ENCODE measurements around the gene EXOC6B.

The EXOC6B gene

GRCh38 chr2:72134997-72135800, 690.6 kb downstream of the EXOC6B start:
- DNase-seq (ENCODE audit: low read depth), result no peak

- DNase-seq (ENCODE audit: low read depth), result no peak
Observed at GRCh38 chr2:72134408-72134996, 691.3 kb downstream of the EXOC6B start.

GRCh38 chr2:72133721-72134407, 692.0 kb downstream of the EXOC6B start:
- DNase-seq (ENCODE audit: low read depth), result no peak

GRCh38 chr2:72132981-72133720, 692.7 kb downstream of the EXOC6B start:
- DNase-seq (ENCODE audit: low read depth), result no peak

- DNase-seq (ENCODE audit: low read depth), result no peak
Observed at GRCh38 chr2:72131916-72132841, 693.7 kb downstream of the EXOC6B start.

- DNase-seq (ENCODE audit: low read depth), result no peak
Observed at GRCh38 chr2:72131371-72131891, 694.4 kb downstream of the EXOC6B start.

GRCh38 chr2:72130659-72131360, 695.0 kb downstream of the EXOC6B start:
- DNase-seq (ENCODE audit: low read depth), result no peak

GRCh38 chr2:72129681-72130340, 696.0 kb downstream of the EXOC6B start:
- DNase-seq (ENCODE audit: low read depth), result no peak

- no peak for DNase-seq (ENCODE audit: low read depth)
Observed at GRCh38 chr2:72128843-72129227, 697.0 kb downstream of the EXOC6B start.

- no peak for DNase-seq (ENCODE audit: low read depth)
Observed at GRCh38 chr2:72128059-72128842, 697.6 kb downstream of the EXOC6B start.

- DNase-seq (ENCODE audit: low read depth), result no peak
Observed at GRCh38 chr2:72127401-72128058, 698.3 kb downstream of the EXOC6B start.

- DNase-seq (ENCODE audit: low read depth), result no peak
Observed at GRCh38 chr2:72126186-72127100, 699.4 kb downstream of the EXOC6B start.

Data from stimulated activated CD8-positive, alpha-beta memory T cell treated with anti-CD3 and anti-CD28 coated beads, Interleukin-7, amount 100 ng/mL, for 24 hours (primary cell).